ENCODE measurements around the gene SIM1.

SIM1 gene

GRCh38 chr6:100469101-100469859 is 4.6 kb upstream of the SIM1 start:
- H2AFZ ChIP-seq (ENCODE audit: low read depth, low read length, severe bottlenecking) = no peak overlapping the region
- TF ChIP-seq EZH2phosphoT487 (conservative IDR thresholded peaks at IDR 0.05; ENCODE audit: low read length) (no peak), CTCF (IDR thresholded peaks at IDR 0.05; ENCODE audit: insufficient read depth, low read length, poor library complexity, severe bottlenecking) (no peak)
- no peak overlapping the region for H3K4me2 ChIP-seq (ENCODE audit: low read depth, low read length, poor library complexity, severe bottlenecking)
- no peaks in the 10 kb centered on the region for H3K36me3 ChIP-seq (ENCODE audit: low read length)
- H3F3A ChIP-seq (ENCODE audit: insufficient read depth) = peaks cover 12% of the 10 kb centered on the region; the same call in 1 of the 2 replicates
- no peaks in the 10 kb centered on the region for H3K9me3 ChIP-seq (ENCODE audit: insufficient read depth, low read length)
- H3K79me2 ChIP-seq (ENCODE audit: insufficient read depth, low read length) = no peaks in the 10 kb centered on the region
- H3K27me3 ChIP-seq (ENCODE audit: low read length) = no peaks in the 10 kb centered on the region
- H3K27ac ChIP-seq (ENCODE audit: low read depth, low read length) = no peak overlapping the region
- no peak overlapping the region for H3K4me3 ChIP-seq (ENCODE audit: insufficient read depth, low read length, poor library complexity, severe bottlenecking)
- no peaks in the 10 kb centered on the region for H3K9me2 ChIP-seq (replicated peaks; ENCODE audit: insufficient read depth, low read length)
- no peak overlapping the region for H3K9ac ChIP-seq (ENCODE audit: low read length)
- H4K20me1 ChIP-seq (ENCODE audit: low read depth, low read length) = no peaks in the 10 kb centered on the region

- Histone ChIP-seq H3K9ac (ENCODE audit: low read length) (no peak overlapping the region), H3K79me2 (ENCODE audit: insufficient read depth, low read length) (no peaks in the 10 kb centered on the region), H3K9me2 (replicated peaks; ENCODE audit: insufficient read depth, low read length) (no peaks in the 10 kb centered on the region), H3K9me3 (ENCODE audit: insufficient read depth, low read length) (no peaks in the 10 kb centered on the region), H3K4me2 (ENCODE audit: low read depth, low read length, poor library complexity, severe bottlenecking) (no peak overlapping the region), H3K36me3 (ENCODE audit: low read length) (no peaks in the 10 kb centered on the region), H3F3A (ENCODE audit: insufficient read depth) (peaks cover 3% of the 10 kb centered on the region; the same call in 1 of the 2 replicates), H3K4me3 (ENCODE audit: insufficient read depth, low read length, poor library complexity, severe bottlenecking) (no peak overlapping the region), H2AFZ (ENCODE audit: low read depth, low read length, severe bottlenecking) (no peak overlapping the region), H3K27me3 (ENCODE audit: low read length) (no peaks in the 10 kb centered on the region), H3K27ac (ENCODE audit: low read depth, low read length) (no peak overlapping the region), H4K20me1 (ENCODE audit: low read depth, low read length) (no peaks in the 10 kb centered on the region)
- TF ChIP-seq EZH2phosphoT487 (conservative IDR thresholded peaks at IDR 0.05; ENCODE audit: low read length) = no peak
- no peak for TF ChIP-seq CTCF (IDR thresholded peaks at IDR 0.05; ENCODE audit: insufficient read depth, low read length, poor library complexity, severe bottlenecking)
These were observed 3.4 kb upstream of the SIM1 start for GRCh38 chr6:100468016-100468622.

- Histone ChIP-seq H3F3A (ENCODE audit: insufficient read depth) (no peaks in the 10 kb centered on the region), H3K9me2 (replicated peaks; ENCODE audit: insufficient read depth, low read length) (no peaks in the 10 kb centered on the region), H3K4me2 (ENCODE audit: low read depth, low read length, poor library complexity, severe bottlenecking) (no peak overlapping the region), H3K27me3 (ENCODE audit: low read length) (no peaks in the 10 kb centered on the region), H3K36me3 (ENCODE audit: low read length) (no peaks in the 10 kb centered on the region), H2AFZ (ENCODE audit: low read depth, low read length, severe bottlenecking) (peak overlapping the region; percentile 43), H3K9ac (ENCODE audit: low read length) (no peak overlapping the region), H3K79me2 (ENCODE audit: insufficient read depth, low read length) (no peaks in the 10 kb centered on the region), H3K9me3 (ENCODE audit: insufficient read depth, low read length) (no peaks in the 10 kb centered on the region), H3K27ac (ENCODE audit: low read depth, low read length) (no peak overlapping the region), H3K4me3 (ENCODE audit: insufficient read depth, low read length, poor library complexity, severe bottlenecking) (no peak overlapping the region), H4K20me1 (ENCODE audit: low read depth, low read length) (no peaks in the 10 kb centered on the region)
- TF ChIP-seq CTCF (IDR thresholded peaks at IDR 0.05; ENCODE audit: insufficient read depth, low read length, poor library complexity, severe bottlenecking) (no peak), EZH2phosphoT487 (conservative IDR thresholded peaks at IDR 0.05; ENCODE audit: low read length) (no peak)
These were observed 2.7 kb upstream of the SIM1 start for GRCh38 chr6:100467129-100468015.

All from SU-DHL-6 (cell line).